WI38 (cell line): Measurements from ENCODE around the gene TPST1.
"Not testable (repeated sequence)": the region's sequence is repeated elsewhere in the genome, so short reads cannot be mapped to it uniquely, and the experiment has no call there.

Experiments
- H3K4me3 ChIP-seq: 2 replicates; pipeline ENCODE4 v1.5.1; 2011; ENCODE audit warnings: low read depth, mild to moderate bottlenecking, control low read depth, low read length
- CTCF ChIP-seq: IDR thresholded peaks from 2 replicates; pipeline ENCODE4 v1.5.1; 2012; ENCODE audit warnings: low read depth, mild to moderate bottlenecking, control low read depth, low read length

TPST1 gene

GRCh38 chr7:66321283-66321682, 116.1 kb downstream of the TPST1 start:
- H3K4me3 ChIP-seq: no peak overlapping the region
- no peak for TF ChIP-seq CTCF

GRCh38 chr7:66323114-66323796, 118.1 kb downstream of the TPST1 start:
- no peak for TF ChIP-seq CTCF

GRCh38 chr7:66324985-66325384, 119.9 kb downstream of the TPST1 start:
- H3K4me3 ChIP-seq: not testable (repeated sequence)

More at GRCh38 chr7:66323114-66323796, 118.1 kb downstream of the TPST1 start:
- no peak overlapping the region for H3K4me3 ChIP-seq

- no peak overlapping the region for H3K4me3 ChIP-seq
- TF ChIP-seq CTCF: no peak
These were observed 121.5 kb downstream of the TPST1 start for GRCh38 chr7:66326501-66327215.

- no peak overlapping the region for H3K4me3 ChIP-seq
- TF ChIP-seq CTCF: no peak
These were observed 125.8 kb downstream of the TPST1 start for GRCh38 chr7:66330961-66331360.

- no peak overlapping the region for H3K4me3 ChIP-seq
- TF ChIP-seq CTCF: no peak
These were observed 126.7 kb downstream of the TPST1 start for GRCh38 chr7:66331883-66332282.

GRCh38 chr7:66333443-66333842, 128.3 kb downstream of the TPST1 start:
- no peak for TF ChIP-seq CTCF

More at GRCh38 chr7:66333443-66333842, 128.3 kb downstream of the TPST1 start:
- H3K4me3 ChIP-seq: no peak overlapping the region
